ENCODE results near the gene LTBP3. TPM values are rescaled to one million over a fixed set of nuclear protein-coding genes. Genes with fewer than 3 reads are reported as not detected.

Gene LTBP3
- total and polyA plus RNA-seq, 9 of the 15 experiments (the other 6 are each of a cell fraction or from before 2014, with no cell fraction given): 0.06 to 20.5 (median 4.8) TPM

- TF ChIP-seq MNT (conservative IDR thresholded peaks at IDR 0.05) (peak; percentile 95 to 98), ZNF395 (CRISPR knock-in tag; IDR thresholded peaks at IDR 0.05) (0 out of 2 replicates have a peak, but pooled peaks have one; percentile 30), LCOR (CRISPR knock-in tag; IDR thresholded peaks at IDR 0.05) (peak; percentile 88; the same call in 1 of the 2 replicates), RAD21 (CRISPR knock-in tag; conservative IDR thresholded peaks at IDR 0.05 in 1 of 2, IDR thresholded peaks at IDR 0.05 in 1 of 2) (peak; percentile 51 to 75), ZNF561 (CRISPR knock-in tag; conservative IDR thresholded peaks at IDR 0.05) (no peak), MED1 (CRISPR knock-in tag; IDR thresholded peaks at IDR 0.05; ENCODE audit: borderline replicate concordance) (no peak), JUND (IDR thresholded peaks at IDR 0.05; ENCODE audit: borderline replicate concordance, low read depth, low read length) (peak; percentile 60; the same call in 1 of the 2 replicates), JUND (tag; IDR thresholded peaks at IDR 0.05; ENCODE audit: borderline replicate concordance, low read depth, low read length) (no peak; the same call in 2 of the 3 replicates), RBM22 (IDR thresholded peaks at IDR 0.05; ENCODE audit: low read depth, low read length, poor library complexity, severe bottlenecking) (no peak), KAT7 (CRISPR knock-in tag; IDR thresholded peaks at IDR 0.05; ENCODE audit: borderline replicate concordance) (peak; percentile 88), PHF8 (IDR thresholded peaks at IDR 0.05; ENCODE audit: borderline replicate concordance, low read length) (peak; percentile 63; the same call in 1 of the 2 replicates), ZBTB17 (CRISPR knock-in tag; IDR thresholded peaks at IDR 0.05) (peak; percentile 87), EP400 (IDR thresholded peaks at IDR 0.05) (peak; percentile 91), KLF16 (IDR thresholded peaks at IDR 0.05) (peak; percentile 48; the same call in 1 of the 2 replicates), NCOA1 (IDR thresholded peaks at IDR 0.05; ENCODE audit: low read depth) (peak; percentile 83), HMGXB4 (CRISPR knock-in tag; IDR thresholded peaks at IDR 0.05) (peak; percentile 45; the same call in 1 of the 2 replicates), ELF2 (CRISPR knock-in tag; IDR thresholded peaks at IDR 0.05) (peak; percentile 77), DPF2 (IDR thresholded peaks at IDR 0.05) (no peak), ARID1B (IDR thresholded peaks at IDR 0.05) (0 out of 2 replicates have a peak, but pooled peaks have one; percentile 35), CREM (IDR thresholded peaks at IDR 0.05; ENCODE audit: low read depth) (peak; percentile 99), DIDO1 (tag; IDR thresholded peaks at IDR 0.05; ENCODE audit: low read depth) (peak; percentile 87), ZNF431 (CRISPR knock-in tag; IDR thresholded peaks at IDR 0.05) (no peak)
These were observed 12.1 kb upstream of the LTBP3 start, which contains the start of gene ZNRD2 (continued) for GRCh38 chr11:65569973-65570918.
